CD8-positive, alpha-beta memory T cell (primary cell): ENCODE results near the gene CTDSPL. TPM values are rescaled to one million over a fixed set of nuclear protein-coding genes. Genes with fewer than 3 reads are reported as not detected.
"Not testable (repeated sequence)": the region's sequence is repeated elsewhere in the genome, so short reads cannot be mapped to it uniquely, and the experiment has no call there.

Experiments
- CTCF ChIA-PET: fragments of 350-600 bp; sonication (Branson Sonifier 250); formaldehyde crosslinking; loops from one replicate; lab custom pipeline; 2021; ENCODE audit warnings: antibody characterized with exemption; lab: Charles Lee
- POLR2A ChIA-PET: fragments of 350-600 bp; sonication (Branson Sonifier 250); formaldehyde crosslinking; loops from one replicate; lab custom pipeline; 2021; ENCODE audit warnings: antibody characterized with exemption; lab: Charles Lee
- DNase-seq, 5 donors: peaks; one replicate each; pipeline versions ENCODE4 v3.0.0 to v3.0.0-alpha.2; 2020 to 2022; ENCODE audit warnings: mixed read lengths in 1 of 5
- H3K27ac ChIP-seq: one replicate; pipeline ENCODE4 v1.7.0; 2013; ENCODE audit warnings: low read depth, mild to moderate bottlenecking, low read length, moderate library complexity
- H3K27me3 ChIP-seq: 2 replicates; pipeline ENCODE4 v1.7.0; 2013; ENCODE audit warnings: low read length, mild to moderate bottlenecking; ENCODE audit not compliant: insufficient read depth, poor library complexity, severe bottlenecking
- H3K36me3 ChIP-seq: 2 replicates; pipeline ENCODE4 v1.7.0; 2013; ENCODE audit warnings: mild to moderate bottlenecking, low read length, moderate library complexity; ENCODE audit not compliant: insufficient read depth
- H3K4me1 ChIP-seq: 2 replicates; pipeline ENCODE4 v1.7.0; 2013; ENCODE audit warnings: mild to moderate bottlenecking, low read length, moderate library complexity; ENCODE audit not compliant: insufficient read depth
- H3K4me3 ChIP-seq: 2 replicates; pipeline ENCODE4 v1.7.0; 2013; ENCODE audit warnings: mild to moderate bottlenecking, low read length
- H3K9me3 ChIP-seq: 2 replicates; pipeline ENCODE4 v1.7.0; 2013; ENCODE audit warnings: mild to moderate bottlenecking, low read length
- H3K27ac Mint-ChIP-seq, 8 donors: one replicate each; pipeline ENCODE4 v1.8.0; 2020 to 2021; ENCODE audit warnings: mixed read lengths in 8 of 8, mild to moderate bottlenecking in 6 of 8, inconsistent platforms in 3 of 8, moderate library complexity in 3 of 8
- H3K27me3 Mint-ChIP-seq, 2 donors: one replicate each; pipeline ENCODE4 v1.8.0; 2020 to 2021; ENCODE audit warnings: mixed read lengths in 2 of 2, mild to moderate bottlenecking in 1 of 2, moderate library complexity in 1 of 2
- H3K36me3 Mint-ChIP-seq, 3 donors: one replicate each; pipeline ENCODE4 v1.8.0; 2020 to 2021; ENCODE audit warnings: mixed read lengths in 3 of 3, inconsistent platforms in 1 of 3, mild to moderate bottlenecking in 1 of 3
- H3K4me1 Mint-ChIP-seq, 3 donors: one replicate each; pipeline ENCODE4 v1.8.0; 2020 to 2021; ENCODE audit warnings: mixed read lengths in 3 of 3, inconsistent platforms in 1 of 3, mild to moderate bottlenecking in 1 of 3
- H3K4me3 Mint-ChIP-seq, 7 donors: one replicate each; pipeline ENCODE4 v1.8.0; 2020 to 2021; ENCODE audit warnings: mixed read lengths in 7 of 7, mild to moderate bottlenecking in 6 of 7, moderate library complexity in 4 of 7, inconsistent platforms in 2 of 7
- H3K9me3 Mint-ChIP-seq, 5 donors: one replicate each; pipeline ENCODE4 v1.8.0; 2020 to 2022; ENCODE audit warnings: mixed read lengths in 5 of 5, mild to moderate bottlenecking in 3 of 5, moderate library complexity in 2 of 5, inconsistent platforms in 1 of 5
- polyA plus RNA-seq: library from polyadenylated mRNA; unstranded; fragments of 300-500 nt; fragmentation: Illumina TruSeq; gene quantifications from one replicate; pipeline ENCODE4 v1.2.3, GENCODE V29; 2021
- total RNA-seq, 2 experiments: library from RNA; stranded (reverse); gene quantifications; one replicate each; pipeline ENCODE4 v1.2.3, GENCODE V29; 2021

CTDSPL gene
- total RNA-seq (under 1 TPM; 0.74 to 0.84 TPM), polyA plus RNA-seq (not detected)

- H3K27ac Mint-ChIP-seq, result peak within 1 kb of the TSS in 4 of 8 donors; percentile 10 to 85 (median 40)
- peaks cover 19 to 26% of the 10 kb centered on the region in 2 donors for H3K27me3 Mint-ChIP-seq
- H3K4me3 Mint-ChIP-seq, result peak within 1 kb of the TSS; percentile 76 to 90 (median 80)
- peak in 1 of 5 donors; percentile 11 for DNase-seq
- no peaks in the 10 kb centered on the region for H3K9me3 Mint-ChIP-seq
- H3K36me3 Mint-ChIP-seq, result no peaks in the 10 kb centered on the region
- Histone ChIP-seq H3K4me3 (peak within 1 kb of the TSS; percentile 61), H3K4me1 (peaks cover 11% of the 10 kb centered on the region), H3K9me3 (no peaks in the 10 kb centered on the region), H3K36me3 (no peaks in the 10 kb centered on the region), H3K27ac (peak within 1 kb of the TSS; percentile 25), H3K27me3 (peaks cover 6% of the 10 kb centered on the region)
- ChIA-PET CTCF (no interaction called here), POLR2A (no interaction called here)
- H3K4me1 Mint-ChIP-seq, result peaks cover 10 to 25% (median 17%) of the 10 kb centered on the region in 3 donors
Measured at GRCh38 chr3:37861620-37862041, at the start of gene CTDSPL. CTDSPL (plus strand) TSS chr3:37861880; CDS start chr3:37862200, 320 bp downstream.

GRCh38 chr3:37812499-37812896, 49.2 kb upstream of the CTDSPL start:
- no peak overlapping the region for H3K4me3 Mint-ChIP-seq
- no peaks in the 10 kb centered on the region for H3K9me3 ChIP-seq
- no peaks in the 10 kb centered on the region for H3K4me1 ChIP-seq
- no peaks in the 10 kb centered on the region for H3K4me1 Mint-ChIP-seq
- no peak overlapping the region for H3K27ac ChIP-seq
- H3K36me3 ChIP-seq, result no peaks in the 10 kb centered on the region
- CTCF ChIA-PET, result no interaction called here
- POLR2A ChIA-PET, result no interaction called here
- DNase-seq, result no peak
- no peaks in the 10 kb centered on the region for H3K9me3 Mint-ChIP-seq
- no peak overlapping the region for H3K4me3 ChIP-seq
- no peaks in the 10 kb centered on the region for H3K36me3 Mint-ChIP-seq
- H3K27me3 ChIP-seq, result no peaks in the 10 kb centered on the region
- H3K27me3 Mint-ChIP-seq, result peaks cover 4 to 35% of the 10 kb centered on the region in 2 donors
- no peak overlapping the region for H3K27ac Mint-ChIP-seq

- CTCF ChIA-PET, result no interaction called here
- H3K36me3 ChIP-seq, result no peaks in the 10 kb centered on the region
Measured at GRCh38 chr3:37813403-37813802, 48.3 kb upstream of the CTDSPL start.

GRCh38 chr3:37814547-37814946, 47.1 kb upstream of the CTDSPL start:
- Histone ChIP-seq H3K4me1 (no peaks in the 10 kb centered on the region), H3K36me3 (no peaks in the 10 kb centered on the region), H3K27ac (no peak overlapping the region), H3K9me3 (no peaks in the 10 kb centered on the region), H3K27me3 (no peaks in the 10 kb centered on the region), H3K4me3 (no peak overlapping the region)
- POLR2A ChIA-PET, result no interaction called here
- peaks cover 2 to 30% of the 10 kb centered on the region in 2 donors for H3K27me3 Mint-ChIP-seq
- no peaks in the 10 kb centered on the region for H3K9me3 Mint-ChIP-seq
- CTCF ChIA-PET, result no interaction called here
- H3K27ac Mint-ChIP-seq, result no peak overlapping the region
- DNase-seq, result no peak
- no peak overlapping the region for H3K4me3 Mint-ChIP-seq
- no peaks in the 10 kb centered on the region for H3K4me1 Mint-ChIP-seq
- no peaks in the 10 kb centered on the region for H3K36me3 Mint-ChIP-seq

More at GRCh38 chr3:37813403-37813802, 48.3 kb upstream of the CTDSPL start:
- no peaks in the 10 kb centered on the region for H3K36me3 Mint-ChIP-seq
- Histone ChIP-seq H3K4me1 (no peaks in the 10 kb centered on the region), H3K4me3 (no peak overlapping the region), H3K27me3 (no peaks in the 10 kb centered on the region), H3K9me3 (no peaks in the 10 kb centered on the region), H3K27ac (no peak overlapping the region)
- POLR2A ChIA-PET, result no interaction called here
- H3K4me1 Mint-ChIP-seq, result no peaks in the 10 kb centered on the region
- H3K27ac Mint-ChIP-seq, result no peak overlapping the region
- H3K4me3 Mint-ChIP-seq, result no peak overlapping the region
- DNase-seq, result no peak
- peaks cover 3 to 33% of the 10 kb centered on the region in 2 donors for H3K27me3 Mint-ChIP-seq
- H3K9me3 Mint-ChIP-seq, result no peaks in the 10 kb centered on the region

GRCh38 chr3:37815156-37815555, 46.5 kb upstream of the CTDSPL start:
- H3K36me3 ChIP-seq, H3K9me3 ChIP-seq, H3K9me3 Mint-ChIP-seq, H3K27ac ChIP-seq, POLR2A ChIA-PET, H3K4me3 Mint-ChIP-seq, H3K4me1 ChIP-seq, DNase-seq, H3K4me3 ChIP-seq, H3K36me3 Mint-ChIP-seq, H3K27ac Mint-ChIP-seq, H3K27me3 ChIP-seq, H3K4me1 Mint-ChIP-seq, CTCF ChIA-PET: not testable (repeated sequence)
- peaks cover 2 to 27% of the 10 kb centered on the region in 2 donors for H3K27me3 Mint-ChIP-seq

- Histone ChIP-seq H3K9me3 (no peaks in the 10 kb centered on the region), H3K4me3 (no peak overlapping the region), H3K27me3 (no peaks in the 10 kb centered on the region), H3K27ac (no peak overlapping the region), H3K4me1 (no peaks in the 10 kb centered on the region), H3K36me3 (no peaks in the 10 kb centered on the region)
- POLR2A ChIA-PET, result no interaction called here
- no peak for DNase-seq
- no peaks in the 10 kb centered on the region for H3K4me1 Mint-ChIP-seq
- peaks cover 1 to 27% of the 10 kb centered on the region in 2 donors for H3K27me3 Mint-ChIP-seq
- no peaks in the 10 kb centered on the region for H3K9me3 Mint-ChIP-seq
- no peak overlapping the region for H3K27ac Mint-ChIP-seq
- CTCF ChIA-PET, result no interaction called here
- no peaks in the 10 kb centered on the region for H3K36me3 Mint-ChIP-seq
- no peak overlapping the region for H3K4me3 Mint-ChIP-seq
Measured at GRCh38 chr3:37816271-37816670, 45.4 kb upstream of the CTDSPL start.

GRCh38 chr3:37819591-37819990, 42.1 kb upstream of the CTDSPL start:
- POLR2A ChIA-PET, result no interaction called here
- Histone ChIP-seq H3K9me3 (no peaks in the 10 kb centered on the region), H3K4me1 (no peaks in the 10 kb centered on the region), H3K4me3 (no peak overlapping the region), H3K27me3 (no peaks in the 10 kb centered on the region), H3K36me3 (no peaks in the 10 kb centered on the region), H3K27ac (no peak overlapping the region)
- CTCF ChIA-PET, result no interaction called here
- Mint-ChIP-seq H3K27ac (no peak overlapping the region), H3K9me3 (no peaks in the 10 kb centered on the region), H3K4me1 (no peaks in the 10 kb centered on the region), H3K36me3 (no peaks in the 10 kb centered on the region), H3K4me3 (no peak overlapping the region), H3K27me3 (peaks cover 4 to 27% of the 10 kb centered on the region in 2 donors)
- DNase-seq, result no peak

GRCh38 chr3:37820286-37820685, 41.4 kb upstream of the CTDSPL start:
- DNase-seq, result no peak
- H3K4me1 Mint-ChIP-seq, result no peaks in the 10 kb centered on the region
- H3K27me3 ChIP-seq, result no peaks in the 10 kb centered on the region
- ChIA-PET CTCF (no interaction called here), POLR2A (no interaction called here)
- no peaks in the 10 kb centered on the region for H3K9me3 Mint-ChIP-seq
- H3K27ac ChIP-seq, result no peak overlapping the region
- no peak overlapping the region for H3K4me3 Mint-ChIP-seq
- no peaks in the 10 kb centered on the region for H3K36me3 ChIP-seq
- H3K9me3 ChIP-seq, result no peaks in the 10 kb centered on the region
- no peak overlapping the region for H3K4me3 ChIP-seq
- H3K27me3 Mint-ChIP-seq, result peaks cover 4 to 30% of the 10 kb centered on the region in 2 donors
- no peak overlapping the region for H3K27ac Mint-ChIP-seq
- H3K36me3 Mint-ChIP-seq, result no peaks in the 10 kb centered on the region
- H3K4me1 ChIP-seq, result no peaks in the 10 kb centered on the region

- Mint-ChIP-seq H3K4me3 (no peak overlapping the region), H3K27me3 (peaks cover 7 to 32% of the 10 kb centered on the region in 2 donors), H3K27ac (no peak overlapping the region)
Measured at GRCh38 chr3:37823189-37823588, 38.5 kb upstream of the CTDSPL start.

More at GRCh38 chr3:37823189-37823588, 38.5 kb upstream of the CTDSPL start:
- no peaks in the 10 kb centered on the region for H3K36me3 ChIP-seq
- no peaks in the 10 kb centered on the region for H3K9me3 Mint-ChIP-seq
- no peaks in the 10 kb centered on the region for H3K4me1 ChIP-seq
- CTCF ChIA-PET, result no interaction called here
- H3K4me1 Mint-ChIP-seq, result no peaks in the 10 kb centered on the region
- H3K27ac ChIP-seq, result no peak overlapping the region
- H3K4me3 ChIP-seq, result no peak overlapping the region
- no peak for DNase-seq
- H3K36me3 Mint-ChIP-seq, result no peaks in the 10 kb centered on the region
- no peaks in the 10 kb centered on the region for H3K27me3 ChIP-seq
- no peaks in the 10 kb centered on the region for H3K9me3 ChIP-seq
- POLR2A ChIA-PET, result no interaction called here
